ENCODE measurements around the gene ANKRD29.

Gene ANKRD29

DNA sequence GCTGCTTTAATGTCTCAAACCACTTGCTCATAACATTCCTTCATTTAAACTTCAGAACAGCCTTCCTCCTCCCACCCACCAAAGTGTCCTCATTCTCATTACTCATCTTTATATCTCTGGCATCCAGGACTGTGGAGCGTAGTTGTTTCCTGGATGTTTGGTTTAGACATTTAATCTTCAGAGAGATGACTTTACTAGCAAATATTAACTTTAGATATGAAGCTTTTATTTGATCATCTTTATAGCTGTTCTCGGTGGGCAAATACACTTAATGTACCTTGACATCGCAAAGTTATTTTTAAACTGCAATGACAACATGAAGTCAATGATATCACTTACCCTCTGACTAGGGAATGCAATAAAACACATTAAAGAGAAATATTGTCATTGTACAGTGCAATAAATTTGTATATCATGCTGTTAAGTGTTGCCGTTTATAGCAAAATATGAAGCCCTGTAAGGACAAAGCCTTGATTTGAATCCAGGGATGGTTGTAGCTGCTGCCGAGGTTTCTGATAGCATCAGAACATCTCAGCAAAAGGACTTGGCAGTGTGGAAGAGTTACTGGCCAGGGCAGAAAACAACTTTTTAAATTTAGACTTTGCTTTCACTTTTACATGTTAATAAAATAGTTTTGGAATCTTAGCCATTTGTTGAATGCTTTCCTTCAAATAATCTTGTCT is 21.9 kb upstream of the ANKRD29 start:
- Histone ChIP-seq H2BK120ac (ENCODE audit: low read depth, low read length) (no peak overlapping the region), H3K9ac (ENCODE audit: low read depth, low read length, poor library complexity) (no peak overlapping the region), H2AK5ac (ENCODE audit: low read depth, low read length) (no peak overlapping the region), H3K4me3 (ENCODE audit: low read length in 2 of 2) (no peak overlapping the region), H2BK5ac (ENCODE audit: low read length) (no peak overlapping the region), H3K23ac (ENCODE audit: low read depth, low read length, poor library complexity) (no peak overlapping the region), H3K79me1 (ENCODE audit: low read depth, low read length) (no peaks in the 10 kb centered on the region), H3K14ac (ENCODE audit: low read length) (no peak overlapping the region), H3K9me3 (replicated peaks in 1 of 2; ENCODE audit: control insufficient read depth in 2 of 2, insufficient read depth in 1 of 2, low read depth in 1 of 2, low read length in 2 of 2) (no peaks in the 10 kb centered on the region), H3K4me1 (ENCODE audit: control insufficient read depth in 2 of 2, insufficient read depth in 1 of 2, low read depth in 1 of 2, low read length in 2 of 2) (peaks cover 0 to 3% of the 10 kb centered on the region in 2 donors), H2AFZ (ENCODE audit: low read length) (no peak overlapping the region), H2BK12ac (ENCODE audit: low read length) (no peak overlapping the region), H3K4me2 (ENCODE audit: insufficient read depth, low read length, poor library complexity, severe bottlenecking) (no peak overlapping the region), H3K18ac (ENCODE audit: low read length) (no peak overlapping the region), H3K4ac (ENCODE audit: low read length) (no peak overlapping the region), H2BK15ac (ENCODE audit: low read length) (no peak overlapping the region), H3K27me3 (ENCODE audit: control insufficient read depth in 3 of 3, insufficient read depth in 3 of 3, low read depth in 1 of 3, low read length in 3 of 3) (peaks cover 3 to 26% (median 14%) of the 10 kb centered on the region in 3 experiments), H4K91ac (ENCODE audit: low read depth, low read length, poor library complexity) (no peak overlapping the region), H4K8ac (ENCODE audit: low read depth, low read length) (no peak overlapping the region), H3K36me3 (replicated peaks in 1 of 2; ENCODE audit: control insufficient read depth in 2 of 2, insufficient read depth in 2 of 2, low read length in 2 of 2) (no peaks in the 10 kb centered on the region), H3K27ac (replicated peaks; ENCODE audit: low read length) (no peak overlapping the region)
- no peak for DNase-seq (ENCODE audit: low spot score)
- WGBS, 2 donors (ENCODE audit: extremely low coverage in 2 of 2, insufficient read length in 2 of 2, insufficient replicate concordance in 1 of 2), result no CpG with 5 or more reads among the region's 5 CpGs

DNA sequence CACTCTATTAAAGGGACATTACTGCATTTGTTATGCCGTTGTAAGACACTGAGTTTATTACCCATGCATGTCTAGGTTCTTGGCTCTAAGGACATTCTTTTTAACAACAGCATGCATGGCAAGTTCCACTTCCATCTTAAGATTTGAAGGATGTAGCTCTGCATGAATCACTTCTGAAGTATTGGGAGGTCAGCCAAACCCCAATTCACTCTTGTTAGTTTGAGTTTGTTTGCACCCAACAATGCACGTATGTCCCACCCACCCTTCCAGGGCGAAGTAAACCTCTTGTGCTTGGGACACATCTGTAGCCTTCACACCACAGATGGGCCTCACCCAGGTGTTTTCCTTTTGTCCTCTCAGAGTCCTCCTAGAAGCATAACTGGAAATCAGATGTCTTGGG is 21.0 kb upstream of the ANKRD29 start:
- Histone ChIP-seq H3K4ac (ENCODE audit: low read length) (no peak overlapping the region), H3K14ac (ENCODE audit: low read length) (no peak overlapping the region), H3K27ac (replicated peaks; ENCODE audit: low read length) (no peak overlapping the region), H3K18ac (ENCODE audit: low read length) (no peak overlapping the region), H3K4me1 (ENCODE audit: control insufficient read depth in 2 of 2, insufficient read depth in 1 of 2, low read depth in 1 of 2, low read length in 2 of 2) (no peaks in the 10 kb centered on the region), H2BK12ac (ENCODE audit: low read length) (no peak overlapping the region), H3K23ac (ENCODE audit: low read depth, low read length, poor library complexity) (no peak overlapping the region), H3K79me1 (ENCODE audit: low read depth, low read length) (no peaks in the 10 kb centered on the region), H3K9ac (ENCODE audit: low read depth, low read length, poor library complexity) (no peak overlapping the region), H3K9me3 (replicated peaks in 1 of 2; ENCODE audit: control insufficient read depth in 2 of 2, insufficient read depth in 1 of 2, low read depth in 1 of 2, low read length in 2 of 2) (no peaks in the 10 kb centered on the region), H4K8ac (ENCODE audit: low read depth, low read length) (no peak overlapping the region), H2AFZ (ENCODE audit: low read length) (no peak overlapping the region), H2BK120ac (ENCODE audit: low read depth, low read length) (no peak overlapping the region), H3K27me3 (ENCODE audit: control insufficient read depth in 3 of 3, insufficient read depth in 3 of 3, low read depth in 1 of 3, low read length in 3 of 3) (peaks cover 0 to 17% (median 4%) of the 10 kb centered on the region in 3 experiments), H3K36me3 (replicated peaks in 1 of 2; ENCODE audit: control insufficient read depth in 2 of 2, insufficient read depth in 2 of 2, low read length in 2 of 2) (no peaks in the 10 kb centered on the region), H2AK5ac (ENCODE audit: low read depth, low read length) (no peak overlapping the region), H4K91ac (ENCODE audit: low read depth, low read length, poor library complexity) (no peak overlapping the region), H3K4me3 (ENCODE audit: low read length in 2 of 2) (no peak overlapping the region), H2BK15ac (ENCODE audit: low read length) (no peak overlapping the region), H2BK5ac (ENCODE audit: low read length) (no peak overlapping the region), H3K4me2 (ENCODE audit: insufficient read depth, low read length, poor library complexity, severe bottlenecking) (no peak overlapping the region)
- DNase-seq (ENCODE audit: low spot score), result no peak
- no CpG with 5 or more reads among the region's 3 CpGs for WGBS, 2 donors (ENCODE audit: extremely low coverage in 2 of 2, insufficient read length in 2 of 2, insufficient replicate concordance in 1 of 2)

DNA sequence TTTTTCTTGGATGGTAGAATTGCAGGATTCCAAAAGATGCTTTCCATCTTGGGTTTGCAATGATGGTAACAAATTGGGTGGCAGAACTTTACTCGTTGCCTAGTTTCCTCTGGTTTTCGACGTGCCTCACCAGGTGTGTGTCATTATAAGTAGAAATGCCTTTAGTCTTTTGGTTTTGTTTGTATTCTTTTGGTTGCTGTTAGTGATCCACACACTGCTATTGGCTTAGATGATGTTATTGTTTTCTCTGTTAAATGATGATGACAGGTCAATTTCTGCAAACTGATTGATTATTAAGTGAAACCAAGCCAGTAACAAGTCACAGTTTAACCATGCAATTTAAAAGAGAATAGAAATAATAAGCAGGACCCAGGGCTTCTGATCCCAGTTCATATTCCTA is 20.4 kb upstream of the ANKRD29 start:
- WGBS, 2 donors (ENCODE audit: extremely low coverage in 2 of 2, insufficient read length in 2 of 2, insufficient replicate concordance in 1 of 2), result no CpG with 5 or more reads among the region's 3 CpGs
- no peak overlapping the region for H3K27ac ChIP-seq (replicated peaks; ENCODE audit: low read length)
- H3K9ac ChIP-seq (ENCODE audit: low read depth, low read length, poor library complexity), result no peak overlapping the region
- H2AFZ ChIP-seq (ENCODE audit: low read length), result no peak overlapping the region
- no peaks in the 10 kb centered on the region for H3K79me1 ChIP-seq (ENCODE audit: low read depth, low read length)
- H4K8ac ChIP-seq (ENCODE audit: low read depth, low read length), result no peak overlapping the region
- H2BK120ac ChIP-seq (ENCODE audit: low read depth, low read length), result no peak overlapping the region
- no peak overlapping the region for H4K91ac ChIP-seq (ENCODE audit: low read depth, low read length, poor library complexity)
- no peaks in the 10 kb centered on the region for H3K4me1 ChIP-seq (ENCODE audit: control insufficient read depth in 2 of 2, insufficient read depth in 1 of 2, low read depth in 1 of 2, low read length in 2 of 2)
- no peak overlapping the region for H2AK5ac ChIP-seq (ENCODE audit: low read depth, low read length)
- no peak overlapping the region for H3K4me2 ChIP-seq (ENCODE audit: insufficient read depth, low read length, poor library complexity, severe bottlenecking)
- no peaks in the 10 kb centered on the region for H3K36me3 ChIP-seq (replicated peaks in 1 of 2; ENCODE audit: control insufficient read depth in 2 of 2, insufficient read depth in 2 of 2, low read length in 2 of 2)
- H3K14ac ChIP-seq (ENCODE audit: low read length), result no peak overlapping the region
- no peak overlapping the region for H2BK12ac ChIP-seq (ENCODE audit: low read length)
- H2BK15ac ChIP-seq (ENCODE audit: low read length), result no peak overlapping the region
- H2BK5ac ChIP-seq (ENCODE audit: low read length), result no peak overlapping the region
- H3K4ac ChIP-seq (ENCODE audit: low read length), result no peak overlapping the region
- no peaks in the 10 kb centered on the region for H3K9me3 ChIP-seq (replicated peaks in 1 of 2; ENCODE audit: control insufficient read depth in 2 of 2, insufficient read depth in 1 of 2, low read depth in 1 of 2, low read length in 2 of 2)
- no peak for DNase-seq (ENCODE audit: low spot score)
- no peak overlapping the region for H3K23ac ChIP-seq (ENCODE audit: low read depth, low read length, poor library complexity)
- H3K4me3 ChIP-seq (ENCODE audit: low read length in 2 of 2), result no peak overlapping the region
- H3K18ac ChIP-seq (ENCODE audit: low read length), result no peak overlapping the region
- H3K27me3 ChIP-seq (ENCODE audit: control insufficient read depth in 3 of 3, insufficient read depth in 3 of 3, low read depth in 1 of 3, low read length in 3 of 3), result peaks cover 0 to 11% (median 2%) of the 10 kb centered on the region in 3 experiments

DNA sequence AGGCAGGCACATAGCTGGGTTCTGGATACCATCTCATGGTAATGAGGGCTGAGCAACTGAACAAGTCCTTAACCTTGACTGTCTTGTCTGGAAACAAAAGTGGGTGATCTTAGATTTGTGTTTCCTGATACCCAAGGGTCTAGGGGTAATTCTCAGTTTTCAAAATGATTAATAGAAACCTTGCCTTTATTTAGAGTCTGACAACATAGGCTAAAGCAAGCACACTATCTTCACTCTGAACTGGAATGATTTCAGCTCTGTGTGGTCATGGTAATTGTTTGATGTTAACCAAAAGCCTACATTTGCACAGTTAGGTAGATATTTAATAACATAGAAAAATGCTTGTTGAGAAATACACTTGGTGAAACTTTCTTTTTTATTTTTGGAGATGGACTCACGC is 19.8 kb upstream of the ANKRD29 start:
- Histone ChIP-seq H3K4me2 (ENCODE audit: insufficient read depth, low read length, poor library complexity, severe bottlenecking) (no peak overlapping the region), H2BK15ac (ENCODE audit: low read length) (no peak overlapping the region), H3K9ac (ENCODE audit: low read depth, low read length, poor library complexity) (no peak overlapping the region), H4K8ac (ENCODE audit: low read depth, low read length) (no peak overlapping the region), H3K4me3 (ENCODE audit: low read length in 2 of 2) (no peak overlapping the region), H2BK5ac (ENCODE audit: low read length) (no peak overlapping the region), H2AFZ (ENCODE audit: low read length) (no peak overlapping the region), H3K27ac (replicated peaks; ENCODE audit: low read length) (no peak overlapping the region), H3K4ac (ENCODE audit: low read length) (no peak overlapping the region), H2BK120ac (ENCODE audit: low read depth, low read length) (no peak overlapping the region), H3K4me1 (ENCODE audit: control insufficient read depth in 2 of 2, insufficient read depth in 1 of 2, low read depth in 1 of 2, low read length in 2 of 2) (no peaks in the 10 kb centered on the region), H3K23ac (ENCODE audit: low read depth, low read length, poor library complexity) (no peak overlapping the region), H3K36me3 (replicated peaks in 1 of 2; ENCODE audit: control insufficient read depth in 2 of 2, insufficient read depth in 2 of 2, low read length in 2 of 2) (no peaks in the 10 kb centered on the region), H3K9me3 (replicated peaks in 1 of 2; ENCODE audit: control insufficient read depth in 2 of 2, insufficient read depth in 1 of 2, low read depth in 1 of 2, low read length in 2 of 2) (no peaks in the 10 kb centered on the region), H3K27me3 (ENCODE audit: control insufficient read depth in 3 of 3, insufficient read depth in 3 of 3, low read depth in 1 of 3, low read length in 3 of 3) (peaks cover 0 to 5% (median 2%) of the 10 kb centered on the region in 3 experiments), H2BK12ac (ENCODE audit: low read length) (no peak overlapping the region), H2AK5ac (ENCODE audit: low read depth, low read length) (no peak overlapping the region), H3K79me1 (ENCODE audit: low read depth, low read length) (no peaks in the 10 kb centered on the region), H4K91ac (ENCODE audit: low read depth, low read length, poor library complexity) (no peak overlapping the region), H3K14ac (ENCODE audit: low read length) (no peak overlapping the region), H3K18ac (ENCODE audit: low read length) (no peak overlapping the region)
- DNase-seq (ENCODE audit: low spot score), result no peak
- WGBS, 2 donors (ENCODE audit: extremely low coverage in 2 of 2, insufficient read length in 2 of 2, insufficient replicate concordance in 1 of 2), result no CpG with 5 or more reads among the region's 1 CpG
